ENCODE data around the gene ADGRG6.
"Not testable (repeated sequence)": the region's sequence is repeated elsewhere in the genome, so short reads cannot be mapped to it uniquely, and the experiment has no call there.

The ADGRG6 gene

GRCh38 chr6:142454848-142455247, 153.0 kb downstream of the ADGRG6 start:
- DNase-seq = not testable (repeated sequence)

DNA sequence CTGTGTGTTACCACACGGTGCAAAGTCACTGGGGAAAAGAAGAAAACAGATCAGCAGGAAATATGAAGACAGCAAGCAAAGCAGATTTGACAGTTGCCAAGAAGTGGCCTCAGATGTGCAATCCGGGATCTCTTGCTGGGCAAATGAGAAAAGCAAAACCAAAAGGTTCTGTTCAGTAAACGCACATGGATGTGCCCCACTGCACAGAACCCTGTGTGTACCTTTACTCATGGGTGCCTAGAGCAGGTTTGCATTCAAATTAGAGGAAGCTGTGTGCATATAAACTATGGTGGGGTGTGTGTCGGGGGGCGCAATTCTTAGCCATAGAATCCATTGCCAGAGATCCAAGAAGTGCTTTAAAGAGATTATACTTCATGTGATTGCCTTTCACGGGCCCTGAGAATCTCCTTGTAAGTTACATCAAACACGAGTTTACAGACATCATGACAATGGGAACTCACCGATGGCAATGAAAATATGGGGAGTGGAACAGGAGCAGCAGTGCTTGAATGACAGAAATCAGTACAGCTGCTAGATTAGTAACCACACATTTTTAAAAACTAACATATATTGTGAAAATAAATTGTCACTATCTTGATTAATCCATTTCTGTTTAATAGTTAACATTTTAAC, 154.3 kb downstream of the ADGRG6 start:
- no peak for DNase-seq

DNA sequence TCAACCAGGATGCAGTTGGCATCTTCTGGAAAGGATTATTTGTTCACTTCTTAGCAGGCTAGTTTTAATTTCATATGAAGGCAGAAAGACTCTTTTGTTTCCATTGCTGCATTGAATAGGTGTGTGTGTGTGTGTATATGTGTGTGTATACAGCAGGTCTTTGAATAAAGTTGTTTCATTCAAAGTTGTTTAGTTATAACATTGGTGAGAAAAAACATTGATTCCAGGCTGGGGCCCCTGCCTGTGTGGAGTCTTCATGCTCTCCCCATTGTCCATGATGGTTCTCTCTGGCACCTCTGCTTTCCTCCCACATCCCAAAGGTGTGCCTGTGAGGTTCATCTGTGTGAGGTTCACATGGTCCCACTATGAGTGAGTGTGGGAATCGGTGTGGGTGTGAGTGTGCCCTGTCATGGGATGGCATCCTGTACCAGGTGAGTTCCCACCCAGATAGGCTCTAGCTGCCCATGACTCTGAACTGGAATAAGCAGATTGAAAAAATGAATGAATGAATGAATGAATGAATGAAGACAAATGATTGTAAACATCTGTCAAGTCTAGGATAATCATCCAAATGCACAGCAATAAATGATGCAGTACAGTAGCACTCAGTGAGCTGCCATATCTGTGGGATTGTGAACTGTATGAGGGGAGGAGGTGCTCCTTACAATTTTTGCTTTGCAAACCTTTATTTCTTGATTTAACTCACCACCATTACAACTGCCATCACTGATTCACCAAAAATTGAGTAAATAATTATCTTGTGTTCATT, 156.0 kb downstream of the ADGRG6 start:
- DNase-seq = no peak

DNA sequence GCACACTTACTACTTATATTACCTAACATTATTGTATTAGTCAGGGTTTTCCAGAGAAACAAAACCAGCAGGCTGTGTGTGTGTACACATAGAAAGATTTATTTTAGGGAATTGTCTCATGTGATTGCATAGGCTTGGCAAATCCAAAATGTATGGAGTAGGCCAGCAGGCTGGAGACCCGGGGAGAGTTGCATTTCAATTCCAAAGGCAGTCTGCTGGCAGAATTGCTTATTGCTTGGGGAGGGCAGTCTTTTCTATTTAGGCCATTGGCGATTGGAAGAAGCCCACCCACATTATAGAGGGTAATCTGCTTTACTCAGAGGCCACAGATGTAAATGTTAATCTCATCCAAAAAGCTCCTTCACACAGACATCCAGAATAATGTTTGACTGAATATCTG, 157.0 kb downstream of the ADGRG6 start:
- DNase-seq = no peak

- DNase-seq = no peak
These were observed 157.5 kb downstream of the ADGRG6 start for GRCh38 chr6:142459271-142459670.

- DNase-seq = no peak
These were observed 160.5 kb downstream of the ADGRG6 start for GRCh38 chr6:142462260-142462659.

DNA sequence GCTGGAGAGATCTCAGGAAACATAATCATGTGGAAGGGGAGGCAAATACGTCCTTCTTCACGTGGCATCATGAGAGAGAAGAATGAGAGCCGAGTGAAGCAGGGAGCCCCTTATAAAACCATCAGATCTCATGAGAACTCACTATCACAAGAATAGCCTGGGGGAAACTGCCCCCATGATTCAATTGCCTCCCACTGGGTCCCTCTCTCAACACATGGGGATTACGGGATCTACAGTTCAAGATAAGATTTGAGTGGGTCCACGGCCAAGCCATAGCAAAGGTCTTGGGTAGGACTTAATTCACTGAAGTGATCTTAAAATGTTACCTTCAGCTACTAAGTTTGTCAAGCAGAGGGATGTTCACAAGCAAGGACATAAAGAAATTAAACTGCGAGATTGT, 162.2 kb downstream of the ADGRG6 start:
- DNase-seq = no peak

DNA sequence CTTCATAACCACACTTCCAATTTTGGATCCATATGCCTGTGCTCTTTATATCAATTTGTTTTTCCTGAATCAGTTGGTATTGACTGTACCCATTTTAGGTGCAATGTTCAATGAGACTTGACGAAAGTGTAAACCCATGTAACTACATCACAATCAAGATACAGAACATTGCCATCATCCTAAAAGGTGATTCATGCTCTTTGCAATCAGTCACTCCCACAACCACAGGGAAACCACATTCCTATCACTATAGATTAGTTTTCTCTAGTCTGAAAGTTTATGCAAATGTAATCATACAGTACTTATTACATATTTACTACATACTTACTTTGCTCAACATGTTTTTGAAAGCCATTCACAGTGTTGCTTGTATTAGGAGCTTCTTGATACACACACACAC, 167.4 kb downstream of the ADGRG6 start:
- no peak for DNase-seq

DNA sequence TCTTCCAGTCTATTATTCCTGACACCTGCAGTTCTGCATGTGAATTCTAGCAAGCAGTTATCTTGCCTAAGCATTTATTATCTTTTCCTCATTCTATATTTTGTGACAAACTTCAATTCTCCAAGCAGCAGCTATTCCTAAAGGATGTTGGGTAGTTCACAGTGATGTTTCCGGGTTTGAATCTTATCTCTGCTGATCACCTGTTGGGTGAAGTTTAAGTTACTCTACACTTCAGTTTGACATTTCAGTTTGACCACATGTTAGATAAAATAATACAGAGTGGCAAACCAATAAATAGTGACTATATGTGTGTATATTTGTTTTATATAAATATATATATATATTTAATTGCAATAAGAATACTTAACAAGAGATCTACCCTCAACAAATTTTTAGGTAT, 168.6 kb downstream of the ADGRG6 start:
- no peak for DNase-seq

GRCh38 chr6:142474531-142475289, 172.9 kb downstream of the ADGRG6 start:
- no peak for DNase-seq

GRCh38 chr6:142476452-142476851, 174.6 kb downstream of the ADGRG6 start:
- no peak for DNase-seq

- DNase-seq = peak; percentile 4
These were observed 176.3 kb downstream of the ADGRG6 start for GRCh38 chr6:142478117-142478516.

GRCh38 chr6:142481466-142481865, 179.7 kb downstream of the ADGRG6 start:
- DNase-seq = no peak

DNA sequence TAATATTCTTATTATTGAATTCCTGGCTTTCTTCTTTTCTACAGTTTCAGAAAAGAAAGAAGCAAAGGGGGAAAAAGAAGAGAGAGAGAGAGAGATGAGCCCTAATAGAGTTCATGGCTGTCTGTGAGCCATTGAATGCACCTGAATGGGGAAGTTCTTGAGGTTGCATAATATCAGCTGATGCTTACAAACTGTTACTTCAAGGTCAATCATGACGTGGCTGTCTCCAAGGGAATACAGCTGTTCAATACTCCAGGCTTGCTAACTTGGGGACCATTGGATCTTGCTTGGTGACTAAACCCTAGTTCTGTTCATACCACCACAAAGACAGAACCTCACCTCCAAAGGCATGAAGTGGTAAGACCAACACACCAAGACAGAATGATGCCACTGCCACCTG, 180.4 kb downstream of the ADGRG6 start:
- DNase-seq = no peak

DNA sequence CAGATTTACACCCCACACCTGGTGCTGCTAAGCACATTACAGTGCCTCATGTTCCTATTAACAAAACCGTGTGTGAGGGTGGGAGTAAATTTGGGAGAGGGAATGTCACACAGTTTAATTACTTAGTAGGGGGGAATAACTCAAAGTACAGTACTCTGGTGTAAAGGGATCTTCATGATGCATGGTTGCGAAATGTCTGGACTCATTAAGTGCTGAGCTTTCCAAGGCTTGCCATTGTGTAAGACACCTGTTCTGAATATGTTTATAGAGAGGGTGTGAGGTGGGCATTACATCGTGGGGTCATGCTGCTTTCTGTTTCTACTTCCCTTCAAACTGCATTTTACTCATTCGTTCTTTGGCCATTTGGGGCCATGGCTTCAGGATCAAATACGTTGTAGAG, 181.2 kb downstream of the ADGRG6 start:
- DNase-seq = no peak

DNA sequence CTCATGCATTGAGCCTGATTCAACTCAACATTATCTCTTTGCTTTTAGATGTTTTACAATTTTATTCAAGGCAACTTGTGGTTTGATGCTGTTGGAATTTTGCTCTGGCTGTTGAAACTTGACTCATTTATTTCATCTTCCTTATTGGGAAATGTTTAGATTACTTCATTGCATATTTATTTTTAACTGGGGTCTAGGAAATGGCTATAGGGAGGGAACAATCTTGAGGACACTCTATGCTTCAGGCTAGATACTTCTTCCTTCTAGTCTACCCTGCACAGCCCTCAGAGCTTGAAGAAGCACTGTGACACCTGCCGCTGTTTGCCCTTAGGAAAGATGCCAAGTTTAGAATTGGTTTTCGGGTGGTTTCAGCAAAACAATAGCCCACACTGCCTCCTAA, 183.4 kb downstream of the ADGRG6 start:
- no peak for DNase-seq

DNA sequence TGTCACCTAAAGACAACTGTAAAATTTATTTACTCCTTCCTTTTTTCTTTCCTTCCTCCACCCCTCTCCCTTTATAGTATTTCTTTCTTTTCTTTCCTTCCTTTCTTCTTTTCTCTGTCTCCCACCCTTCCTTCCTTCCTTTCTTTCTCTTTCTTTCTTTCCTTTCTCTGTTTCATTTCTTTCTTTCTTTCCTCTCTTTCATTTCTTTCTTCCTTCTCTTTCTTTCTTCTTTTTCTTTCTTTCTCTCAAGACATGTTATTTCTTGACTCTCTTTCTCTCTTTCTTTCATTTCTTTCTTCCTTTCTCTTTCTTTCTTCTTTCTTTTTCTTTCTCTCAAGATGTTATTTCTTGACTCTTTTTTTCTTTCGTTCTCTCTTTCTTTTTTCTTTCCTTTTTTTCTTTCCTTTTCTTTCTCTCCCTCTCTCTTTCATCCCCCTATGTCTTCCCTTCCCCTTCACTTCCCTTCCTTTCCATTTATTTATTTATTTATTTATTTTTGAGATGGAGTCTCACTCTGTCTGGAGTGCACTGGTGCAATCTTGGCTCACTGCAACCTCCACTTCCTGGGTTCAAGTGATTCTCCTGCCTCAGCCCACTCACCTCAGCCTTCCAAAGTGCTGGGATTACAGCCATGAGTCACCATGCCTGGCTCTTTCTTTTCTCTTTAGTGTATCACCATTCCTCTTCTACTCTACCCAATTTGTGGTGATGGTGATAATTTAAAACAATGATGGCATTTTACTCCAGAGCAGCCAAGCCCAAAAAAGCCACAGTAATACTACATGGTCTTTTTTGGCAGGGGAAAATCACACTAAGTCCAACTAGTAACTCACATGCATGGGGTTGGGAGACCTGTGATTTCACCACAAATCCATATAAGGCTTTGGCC, 188.2 kb downstream of the ADGRG6 start:
- no peak for DNase-seq

Measured in CD4-positive, alpha-beta T cell treated with Interferon gamma for 1 hour (primary cell).